Mesendoderm (in vitro differentiated cells): ENCODE measurements around the gene ABCD3.
"Not testable (repeated sequence)": the region's sequence is repeated elsewhere in the genome, so short reads cannot be mapped to it uniquely, and the experiment has no call there.

Source experiments
- DNase-seq: peaks from one replicate; pipeline ENCODE4 v3.0.0; 2013
- H2AK5ac ChIP-seq: 2 replicates; pipeline ENCODE4 v1.6.1; 2013; ENCODE audit warnings: low read length, inconsistent platforms
- H2BK120ac ChIP-seq: 2 replicates; pipeline ENCODE4 v1.6.1; 2013; ENCODE audit warnings: low read depth, mild to moderate bottlenecking, low read length, moderate library complexity, mixed read lengths
- H2BK15ac ChIP-seq: replicated peaks from 2 replicates; pipeline ENCODE4 v1.6.1; 2013; ENCODE audit warnings: low read depth, mild to moderate bottlenecking, moderate library complexity
- H2BK5ac ChIP-seq: 2 replicates; pipeline ENCODE4 v1.6.1; 2013; ENCODE audit warnings: low read length, inconsistent platforms
- H3K18ac ChIP-seq: 2 replicates; pipeline ENCODE4 v1.6.1; 2013; ENCODE audit warnings: mild to moderate bottlenecking, low read length, mixed read lengths
- H3K23ac ChIP-seq: one replicate; pipeline ENCODE4 v1.6.1; 2013; ENCODE audit warnings: low read length
- H3K27ac ChIP-seq: 2 replicates; pipeline ENCODE4 v1.5.1; 2013; ENCODE audit warnings: low read depth, mild to moderate bottlenecking, inconsistent platforms, low read length, moderate library complexity
- H3K27me3 ChIP-seq: 2 replicates; pipeline ENCODE4 v1.6.1; 2013; ENCODE audit warnings: low read length, control low read depth, mild to moderate bottlenecking, inconsistent platforms; ENCODE audit not compliant: insufficient read depth, poor library complexity
- H3K36me3 ChIP-seq: 2 replicates; pipeline ENCODE4 v1.6.1; 2013; ENCODE audit warnings: low read length, inconsistent platforms; ENCODE audit not compliant: control insufficient read depth, insufficient read depth
- H3K4ac ChIP-seq: one replicate; pipeline ENCODE4 v1.6.1; 2013; ENCODE audit warnings: low read depth, mild to moderate bottlenecking, low read length, moderate library complexity
- H3K4me1 ChIP-seq: 2 replicates; pipeline ENCODE4 v1.6.1; 2013; ENCODE audit warnings: low read depth, low read length, inconsistent platforms; ENCODE audit not compliant: control insufficient read depth
- H3K4me2 ChIP-seq: 2 replicates; pipeline ENCODE4 v1.6.1; 2013; ENCODE audit warnings: low read length
- H3K4me3 ChIP-seq: 2 replicates; pipeline ENCODE4 v1.5.1; 2013; ENCODE audit warnings: mild to moderate bottlenecking, low read length
- H3K56ac ChIP-seq: one replicate; pipeline ENCODE4 v1.6.1; 2013; ENCODE audit warnings: low read length
- H3K79me1 ChIP-seq: 2 replicates; pipeline ENCODE4 v1.6.1; 2013; ENCODE audit warnings: low read length, inconsistent platforms
- H3K79me2 ChIP-seq: 2 replicates; pipeline ENCODE4 v1.6.1; 2013; ENCODE audit warnings: mild to moderate bottlenecking, low read length; ENCODE audit not compliant: control insufficient read depth, insufficient read depth
- H3K9ac ChIP-seq: 2 replicates; pipeline ENCODE4 v1.6.1; 2013; ENCODE audit warnings: low read length, inconsistent platforms
- H4K5ac ChIP-seq: one replicate; pipeline ENCODE4 v1.6.1; 2013; ENCODE audit warnings: low read length
- H4K8ac ChIP-seq: one replicate; pipeline ENCODE4 v1.6.1; 2013; ENCODE audit warnings: low read depth, mild to moderate bottlenecking, control low read depth, low read length, moderate library complexity
- WGBS: extraction: QIAGEN DNeasy Blood & Tissue Kit; methylation state at CpG from one replicate; pipeline ENCODE4 v1.1.7; 2013; ENCODE audit warnings: low lambda C conversion rate, missing lambda C conversion rate; ENCODE audit not compliant: insufficient coverage; ENCODE audit errors: extremely low coverage; 5-methylcytosine and 5-hydroxymethylcytosine counted together

The ABCD3 gene

DNA sequence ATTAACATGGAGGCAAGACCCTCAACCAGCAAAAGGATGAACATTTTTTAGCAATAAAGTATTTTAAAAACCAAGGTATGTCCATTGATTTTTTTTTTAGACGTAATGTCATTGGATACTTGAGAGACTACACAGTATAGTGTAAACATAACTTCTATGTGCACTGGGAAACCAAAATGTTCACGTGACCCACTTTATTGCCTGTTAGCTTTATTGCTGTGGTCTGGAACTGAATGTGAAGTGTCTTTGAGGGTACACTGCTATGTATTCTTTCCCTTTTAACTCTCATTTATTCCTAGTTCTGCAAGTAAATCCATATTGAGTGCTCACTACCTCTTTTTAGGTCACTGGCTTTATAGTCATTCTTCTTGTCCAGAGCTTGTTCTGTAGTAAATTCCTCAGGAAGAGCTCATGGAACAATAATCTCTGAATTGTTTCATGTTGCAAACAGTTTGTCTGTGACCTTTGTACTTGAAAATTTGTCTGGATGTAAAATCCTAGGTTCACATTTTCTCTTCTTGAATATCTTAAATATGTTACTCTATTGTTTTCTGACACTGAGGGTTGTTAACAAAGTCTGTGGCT, 20.6 kb downstream of the ABCD3 start:
- no peak overlapping the region for H4K8ac ChIP-seq
- no peak overlapping the region for H3K4ac ChIP-seq
- H2AK5ac ChIP-seq: no peak overlapping the region
- no peak for DNase-seq
- no peak overlapping the region for H3K56ac ChIP-seq
- H3K36me3 ChIP-seq: no peaks in the 10 kb centered on the region
- no peak overlapping the region for H2BK120ac ChIP-seq
- H3K18ac ChIP-seq: no peak overlapping the region
- H3K4me2 ChIP-seq: no peak overlapping the region
- H3K4me3 ChIP-seq: no peak overlapping the region
- H3K79me2 ChIP-seq: peaks cover 8% of the 10 kb centered on the region
- H3K27ac ChIP-seq: no peak overlapping the region
- peaks cover 8% of the 10 kb centered on the region for H3K79me1 ChIP-seq
- no peak overlapping the region for H4K5ac ChIP-seq
- no CpG with 5 or more reads among the region's 2 CpGs for WGBS
- no peaks in the 10 kb centered on the region for H3K4me1 ChIP-seq
- no peak overlapping the region for H2BK15ac ChIP-seq
- H2BK5ac ChIP-seq: no peak overlapping the region
- H3K9ac ChIP-seq: no peak overlapping the region
- no peaks in the 10 kb centered on the region for H3K27me3 ChIP-seq
- H3K23ac ChIP-seq: no peak overlapping the region

DNA sequence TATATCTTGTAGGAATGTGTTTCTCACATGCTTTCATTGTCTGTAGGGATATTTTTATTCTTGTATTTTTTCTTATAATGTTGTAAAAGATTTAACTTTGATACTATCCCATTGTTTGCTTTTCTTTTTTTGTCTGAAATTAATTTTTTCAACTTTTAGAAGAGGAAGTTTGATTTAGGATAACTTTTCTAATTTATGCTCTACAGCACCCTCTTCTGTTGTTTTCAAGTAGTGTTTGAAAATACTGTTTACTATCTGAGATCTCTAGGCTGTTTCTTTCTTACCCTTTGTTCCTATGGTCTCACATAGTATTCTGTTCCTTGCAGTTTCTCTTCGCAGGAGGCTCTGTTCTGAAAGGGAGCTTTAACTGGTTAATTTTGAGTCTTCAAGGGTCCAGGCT, 21.9 kb downstream of the ABCD3 start:
- Histone ChIP-seq H3K9ac (no peak overlapping the region), H3K4ac (no peak overlapping the region), H4K5ac (no peak overlapping the region), H2BK15ac (no peak overlapping the region), H3K4me1 (no peaks in the 10 kb centered on the region), H3K27me3 (no peaks in the 10 kb centered on the region), H2BK120ac (no peak overlapping the region), H2BK5ac (no peak overlapping the region), H3K4me2 (no peak overlapping the region), H3K27ac (no peak overlapping the region), H3K23ac (no peak overlapping the region), H3K4me3 (no peak overlapping the region), H3K79me2 (peaks cover 11% of the 10 kb centered on the region), H3K56ac (no peak overlapping the region), H2AK5ac (no peak overlapping the region), H3K36me3 (no peaks in the 10 kb centered on the region), H3K79me1 (peaks cover 9% of the 10 kb centered on the region), H4K8ac (no peak overlapping the region), H3K18ac (no peak overlapping the region)
- no peak for DNase-seq
- no CpG with 5 or more reads among the region's 1 CpG for WGBS

DNA sequence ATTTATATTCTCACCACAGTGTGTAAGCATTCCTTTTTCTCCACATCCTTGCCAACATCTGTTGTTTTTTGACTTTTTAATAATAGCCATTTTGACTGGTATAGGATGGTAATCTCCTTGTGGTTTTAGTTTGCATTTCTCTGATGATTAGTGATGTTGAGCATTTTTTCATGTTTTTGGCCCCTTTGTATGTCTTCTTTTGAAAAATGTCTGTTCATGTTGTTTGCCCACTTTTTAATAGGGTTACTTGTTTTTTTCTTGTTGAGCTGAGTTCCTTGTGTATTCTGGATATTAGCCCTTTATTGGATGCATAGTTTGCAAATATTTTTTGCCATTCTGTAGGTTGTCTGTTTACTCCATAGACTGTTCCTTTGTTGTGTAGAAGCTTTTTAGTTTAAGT, 24.9 kb downstream of the ABCD3 start:
- not testable (repeated sequence) for H3K27ac ChIP-seq, H4K5ac ChIP-seq, H3K4ac ChIP-seq, H2BK15ac ChIP-seq, H3K27me3 ChIP-seq, H4K8ac ChIP-seq, H3K4me2 ChIP-seq, H3K23ac ChIP-seq, H2AK5ac ChIP-seq, H3K56ac ChIP-seq, H3K4me1 ChIP-seq, H3K36me3 ChIP-seq, DNase-seq, H3K4me3 ChIP-seq, H3K9ac ChIP-seq, H3K18ac ChIP-seq, H2BK120ac ChIP-seq, H2BK5ac ChIP-seq
- H3K79me2 ChIP-seq: peaks cover 11% of the 10 kb centered on the region
- H3K79me1 ChIP-seq: peaks cover 10% of the 10 kb centered on the region

DNA sequence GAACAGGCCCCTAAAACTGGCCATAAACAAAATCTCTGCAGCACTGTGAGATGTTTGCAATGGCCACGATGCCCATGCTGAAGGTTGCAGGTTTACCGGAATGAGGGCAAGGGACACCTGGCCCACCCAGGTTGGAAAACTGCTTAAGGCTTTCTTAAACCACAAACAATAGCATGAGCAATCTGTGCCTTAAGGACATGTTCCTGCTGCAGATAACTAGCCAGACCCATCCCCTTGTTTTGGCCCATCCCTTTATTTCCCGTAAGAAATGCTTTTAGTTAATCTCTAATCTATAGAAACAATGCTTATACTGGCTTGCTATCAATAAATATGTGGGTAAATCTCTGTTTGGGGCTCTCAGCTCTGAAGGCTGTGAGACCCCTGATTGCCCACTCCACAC, 26.6 kb downstream of the ABCD3 start:
- not testable (repeated sequence) for H3K4me3 ChIP-seq, H3K4me2 ChIP-seq, H3K36me3 ChIP-seq, H3K18ac ChIP-seq, H4K8ac ChIP-seq, H3K56ac ChIP-seq, H3K9ac ChIP-seq, H4K5ac ChIP-seq, H2BK5ac ChIP-seq, H2BK120ac ChIP-seq, H3K23ac ChIP-seq, H3K79me1 ChIP-seq, H2AK5ac ChIP-seq, H3K27ac ChIP-seq, H3K79me2 ChIP-seq, H2BK15ac ChIP-seq, H3K4me1 ChIP-seq, DNase-seq, H3K27me3 ChIP-seq, H3K4ac ChIP-seq
- no CpG with 5 or more reads among the region's 3 CpGs for WGBS

DNA sequence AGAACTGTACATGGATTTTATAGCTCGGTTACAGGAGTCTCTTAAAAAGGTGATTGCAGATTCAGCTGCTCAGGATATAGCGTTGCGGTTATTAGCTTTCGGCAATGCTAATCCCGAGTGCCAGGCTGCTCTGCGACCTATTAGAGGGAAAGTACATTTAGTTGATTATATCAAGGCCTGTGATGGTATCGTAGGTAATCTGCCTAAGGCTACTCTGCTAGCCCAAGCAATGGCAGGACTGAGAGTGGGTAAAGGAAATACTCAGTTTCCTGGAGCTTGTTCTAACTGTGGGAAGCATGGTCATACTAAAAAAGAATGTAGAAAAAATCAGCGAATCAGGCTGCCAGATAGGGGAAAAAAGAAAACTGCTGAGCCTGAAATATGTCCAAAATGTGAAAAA, 27.5 kb downstream of the ABCD3 start:
- not testable (repeated sequence) for H4K5ac ChIP-seq, H4K8ac ChIP-seq
- no CpG with 5 or more reads among the region's 8 CpGs for WGBS

DNA sequence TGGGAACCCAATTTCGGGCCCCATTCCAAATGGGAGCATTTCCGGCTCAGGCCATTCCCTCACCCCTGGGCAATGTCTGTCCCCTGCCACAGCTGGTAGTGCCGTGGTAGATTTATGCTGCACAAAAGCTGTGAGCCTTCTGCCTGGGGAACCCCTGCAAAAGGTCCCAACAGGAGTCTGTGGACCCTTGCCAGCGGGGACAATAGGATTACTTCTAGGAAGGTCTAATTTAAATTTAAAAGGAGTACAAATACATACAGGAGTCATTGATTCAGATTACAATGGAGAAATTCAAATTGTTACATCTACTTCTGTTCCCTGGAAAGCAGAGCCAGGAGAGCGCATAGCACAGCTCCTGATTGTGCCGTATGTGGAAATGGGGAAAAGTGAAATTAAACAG, 28.0 kb downstream of the ABCD3 start:
- not testable (repeated sequence) for H3K9ac ChIP-seq, H2BK15ac ChIP-seq, H4K8ac ChIP-seq, H3K18ac ChIP-seq, H2AK5ac ChIP-seq, H3K23ac ChIP-seq, H3K27ac ChIP-seq, H3K79me1 ChIP-seq, H3K4me1 ChIP-seq, DNase-seq, H2BK5ac ChIP-seq, H3K27me3 ChIP-seq, H2BK120ac ChIP-seq, H3K4me3 ChIP-seq, H3K36me3 ChIP-seq, H3K79me2 ChIP-seq, H3K4ac ChIP-seq, H3K56ac ChIP-seq, H3K4me2 ChIP-seq, H4K5ac ChIP-seq
- WGBS: no CpG with 5 or more reads among the region's 6 CpGs

More for the DNA sequence above, 27.5 kb downstream of the ABCD3 start:
- H2AK5ac ChIP-seq, H2BK120ac ChIP-seq, H3K79me2 ChIP-seq, H2BK15ac ChIP-seq, H2BK5ac ChIP-seq, H3K23ac ChIP-seq, H3K27me3 ChIP-seq, H3K4me3 ChIP-seq, H3K4me2 ChIP-seq, H3K36me3 ChIP-seq, DNase-seq, H3K27ac ChIP-seq, H3K4me1 ChIP-seq, H3K56ac ChIP-seq, H3K9ac ChIP-seq, H3K18ac ChIP-seq, H3K79me1 ChIP-seq, H3K4ac ChIP-seq: not testable (repeated sequence)
